ENCODE results near the gene MLF2.

Gene MLF2

DNA sequence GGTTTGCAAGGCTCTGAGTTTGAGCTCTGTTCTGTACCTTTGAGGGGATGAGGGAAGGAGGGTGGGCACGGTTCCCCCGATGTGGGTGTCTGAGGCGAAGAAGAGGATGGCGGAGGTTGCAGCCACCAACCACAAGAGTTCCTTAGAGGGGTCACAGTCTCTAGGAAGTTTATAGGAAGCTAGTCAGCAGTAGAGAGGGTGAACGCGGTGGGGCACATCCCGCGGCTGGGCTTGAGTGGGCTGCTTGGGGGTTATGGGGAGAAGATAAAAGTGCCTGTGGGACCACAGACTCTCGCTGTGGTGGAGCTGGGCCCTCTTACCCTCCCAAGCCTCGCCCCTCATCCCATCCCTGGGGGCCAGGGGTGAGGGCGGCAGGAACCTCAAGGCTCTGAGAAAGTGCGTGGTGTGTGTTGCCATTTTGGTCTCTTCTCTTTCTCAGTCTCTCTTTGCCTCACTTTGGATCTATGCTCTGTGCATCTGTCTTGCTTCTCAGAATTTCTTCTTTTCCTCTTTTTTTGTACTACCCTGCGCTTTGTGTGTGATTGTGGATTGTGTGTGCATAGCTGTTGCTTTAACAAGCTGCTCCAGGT is 39.1 kb upstream of the MLF2 start:
- ATAC-seq: no peak
- TF ChIP-seq ZNF565 (CRISPR knock-in tag; conservative IDR thresholded peaks at IDR 0.05; ENCODE audit: low read depth) (no peak), ARNTL (CRISPR knock-in tag; IDR thresholded peaks at IDR 0.05; ENCODE audit: borderline replicate concordance, low read depth) (no peak), TCF4 (CRISPR knock-in tag; IDR thresholded peaks at IDR 0.05; ENCODE audit: borderline replicate concordance) (no peak), ESRRG (CRISPR knock-in tag; IDR thresholded peaks at IDR 0.05) (no peak), ZFP3 (CRISPR knock-in tag; IDR thresholded peaks at IDR 0.05) (no peak), ZNF70 (CRISPR knock-in tag; IDR thresholded peaks at IDR 0.05) (no peak), PATZ1 (CRISPR knock-in tag; IDR thresholded peaks at IDR 0.05; ENCODE audit: borderline replicate concordance) (no peak), OSR1 (CRISPR knock-in tag; IDR thresholded peaks at IDR 0.05) (no peak), CSDC2 (CRISPR knock-in tag; IDR thresholded peaks at IDR 0.05) (no peak), SNAI2 (CRISPR knock-in tag; IDR thresholded peaks at IDR 0.05) (no peak), ISL1 (CRISPR knock-in tag; IDR thresholded peaks at IDR 0.05) (no peak), TOX (CRISPR knock-in tag; IDR thresholded peaks at IDR 0.05; ENCODE audit: borderline replicate concordance) (no peak), POU6F1 (CRISPR knock-in tag; IDR thresholded peaks at IDR 0.05; ENCODE audit: borderline replicate concordance, low read depth) (no peak), ZFP30 (CRISPR knock-in tag; IDR thresholded peaks at IDR 0.05) (no peak), ZC3H10 (CRISPR knock-in tag; IDR thresholded peaks at IDR 0.05) (no peak), TSHZ2 (CRISPR knock-in tag; IDR thresholded peaks at IDR 0.05) (no peak), PPARA (CRISPR knock-in tag; IDR thresholded peaks at IDR 0.05; ENCODE audit: borderline replicate concordance) (no peak), ZNF8 (CRISPR knock-in tag; IDR thresholded peaks at IDR 0.05) (no peak), GLIS3 (CRISPR knock-in tag; IDR thresholded peaks at IDR 0.05) (no peak)
- TF ChIP-seq, protein P1, sequence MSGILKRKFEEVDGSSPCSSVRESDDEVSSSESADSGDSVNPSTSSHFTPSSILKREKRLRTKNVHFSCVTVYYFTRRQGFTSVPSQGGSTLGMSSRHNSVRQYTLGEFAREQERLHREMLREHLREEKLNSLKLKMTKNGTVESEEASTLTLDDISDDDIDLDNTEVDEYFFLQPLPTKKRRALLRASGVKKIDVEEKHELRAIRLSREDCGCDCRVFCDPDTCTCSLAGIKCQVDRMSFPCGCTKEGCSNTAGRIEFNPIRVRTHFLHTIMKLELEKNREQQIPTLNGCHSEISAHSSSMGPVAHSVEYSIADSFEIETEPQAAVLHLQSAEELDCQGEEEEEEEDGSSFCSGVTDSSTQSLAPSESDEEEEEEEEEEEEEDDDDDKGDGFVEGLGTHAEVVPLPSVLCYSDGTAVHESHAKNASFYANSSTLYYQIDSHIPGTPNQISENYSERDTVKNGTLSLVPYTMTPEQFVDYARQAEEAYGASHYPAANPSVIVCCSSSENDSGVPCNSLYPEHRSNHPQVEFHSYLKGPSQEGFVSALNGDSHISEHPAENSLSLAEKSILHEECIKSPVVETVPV (CRISPR knock-in tag; IDR thresholded peaks at IDR 0.05): no peak

- TF ChIP-seq ZFP3 (CRISPR knock-in tag; IDR thresholded peaks at IDR 0.05) (no peak), CSDC2 (CRISPR knock-in tag; IDR thresholded peaks at IDR 0.05) (no peak), ZNF8 (CRISPR knock-in tag; IDR thresholded peaks at IDR 0.05) (no peak), ISL1 (CRISPR knock-in tag; IDR thresholded peaks at IDR 0.05) (no peak), ZNF70 (CRISPR knock-in tag; IDR thresholded peaks at IDR 0.05) (no peak), ESRRG (CRISPR knock-in tag; IDR thresholded peaks at IDR 0.05) (no peak), TCF4 (CRISPR knock-in tag; IDR thresholded peaks at IDR 0.05; ENCODE audit: borderline replicate concordance) (no peak), ARNTL (CRISPR knock-in tag; IDR thresholded peaks at IDR 0.05; ENCODE audit: borderline replicate concordance, low read depth) (no peak), TSHZ2 (CRISPR knock-in tag; IDR thresholded peaks at IDR 0.05) (no peak), GLIS3 (CRISPR knock-in tag; IDR thresholded peaks at IDR 0.05) (no peak), RARB (CRISPR knock-in tag; IDR thresholded peaks at IDR 0.05) (no peak), CREB5 (CRISPR knock-in tag; IDR thresholded peaks at IDR 0.05; ENCODE audit: low read depth) (no peak), ZFP30 (CRISPR knock-in tag; IDR thresholded peaks at IDR 0.05) (no peak)
- no peak for ATAC-seq
Observed at GRCh38 chr12:6790496-6791150, 37.7 kb upstream of the MLF2 start.
